ENCODE results near the gene CZIB.

The CZIB gene

GRCh38 chr1:53246261-53247134 is 26.1 kb upstream of the CZIB start:
- ChIA-PET CTCF (no interaction called here), POLR2A (interaction anchor here (1.1 kb wide), 1 partner anchor 8 kb away, joined by 4 read pairs; the partner anchor contains the start of gene MAGOH)
- no peak for DNase-seq (ENCODE audit: extremely low spot score)
- no peak for TF ChIP-seq ARNT (IDR thresholded peaks at IDR 0.05)
- no peak for TF ChIP-seq FOXK2 (IDR thresholded peaks at IDR 0.05)
- TF ChIP-seq HDGF (IDR thresholded peaks at IDR 0.05; ENCODE audit: borderline replicate concordance) = no peak

- TF ChIP-seq FOXK2 (IDR thresholded peaks at IDR 0.05) (no peak), BHLHE40 (IDR thresholded peaks at IDR 0.05; ENCODE audit: borderline replicate concordance) (no peak), SUZ12 (IDR thresholded peaks at IDR 0.05) (no peak), ARNT (IDR thresholded peaks at IDR 0.05) (no peak), FOXA1 (IDR thresholded peaks at IDR 0.05) (no peak), ELF4 (IDR thresholded peaks at IDR 0.05) (no peak), CTBP1 (IDR thresholded peaks at IDR 0.05; ENCODE audit: borderline replicate concordance) (no peak), FOXM1 (IDR thresholded peaks at IDR 0.05; ENCODE audit: borderline replicate concordance) (no peak), PKNOX1 (IDR thresholded peaks at IDR 0.05) (no peak), TARDBP (IDR thresholded peaks at IDR 0.05) (no peak), LEF1 (IDR thresholded peaks at IDR 0.05; ENCODE audit: borderline replicate concordance) (no peak), HDGF (IDR thresholded peaks at IDR 0.05; ENCODE audit: borderline replicate concordance) (no peak), ZNF384 (IDR thresholded peaks at IDR 0.05) (no peak), L3MBTL2 (conservative IDR thresholded peaks at IDR 0.05) (no peak), NFRKB (IDR thresholded peaks at IDR 0.05) (no peak), SP1 (IDR thresholded peaks at IDR 0.05) (no peak)
- ChIA-PET CTCF (no interaction called here), POLR2A (no interaction called here)
- no peak for DNase-seq (ENCODE audit: extremely low spot score)
Measured at GRCh38 chr1:53244141-53244540, 23.7 kb upstream of the CZIB start.

- ChIA-PET CTCF (no interaction called here), POLR2A (no interaction called here)
- TF ChIP-seq CTBP1 (IDR thresholded peaks at IDR 0.05; ENCODE audit: borderline replicate concordance) (no peak), SP1 (IDR thresholded peaks at IDR 0.05) (no peak), HDGF (IDR thresholded peaks at IDR 0.05; ENCODE audit: borderline replicate concordance) (no peak)
- no peak for DNase-seq (ENCODE audit: extremely low spot score)
Measured at GRCh38 chr1:53242381-53242780, 21.9 kb upstream of the CZIB start.

GRCh38 chr1:53241828-53242227 is 21.4 kb upstream of the CZIB start:
- no peak for TF ChIP-seq CTBP1 (IDR thresholded peaks at IDR 0.05; ENCODE audit: borderline replicate concordance)
- CTCF ChIA-PET = no interaction called here
- POLR2A ChIA-PET = no interaction called here
- DNase-seq (ENCODE audit: extremely low spot score) = no peak

- CTCF ChIA-PET = no interaction called here
- peak; percentile 98 for DNase-seq (ENCODE audit: extremely low spot score)
- POLR2A ChIA-PET = interaction anchor here (0.6 to 1.9 kb wide), 10 partner anchors 9 to 48 kb away, joined by 3 to 9 read pairs (median 4); no protein-coding TSS in a partner anchor
- TF ChIP-seq FOXK2 (IDR thresholded peaks at IDR 0.05) = 0 out of 2 replicates have a peak, but pooled peaks have one; percentile 32
- TF ChIP-seq L3MBTL2 (conservative IDR thresholded peaks at IDR 0.05) = peak; percentile 39
- TF ChIP-seq HDGF (IDR thresholded peaks at IDR 0.05; ENCODE audit: borderline replicate concordance) = no peak
- no peak for TF ChIP-seq FOXA1 (IDR thresholded peaks at IDR 0.05)
- peak; percentile 84 for TF ChIP-seq ELF4 (IDR thresholded peaks at IDR 0.05)
- no peak for TF ChIP-seq SP1 (IDR thresholded peaks at IDR 0.05)
- TF ChIP-seq PKNOX1 (IDR thresholded peaks at IDR 0.05) = peak; percentile 16; the same call in 1 of the 2 replicates
- no peak for TF ChIP-seq ZNF384 (IDR thresholded peaks at IDR 0.05)
Measured at GRCh38 chr1:53238197-53239155, 18.0 kb upstream of the CZIB start, which contains the start of gene MAGOH. Gene MAGOH (minus strand): TSS chr1:53238518. CDS start chr1:53238448, 70 bp downstream.

GRCh38 chr1:53237638-53238037 is 17.2 kb upstream of the CZIB start:
- no peak for DNase-seq (ENCODE audit: extremely low spot score)
- ChIA-PET CTCF (no interaction called here), POLR2A (interaction anchor here (0.7 to 1.9 kb wide), 5 partner anchors 9 to 42 kb away, joined by 3 to 9 read pairs (median 5); no protein-coding TSS in a partner anchor)

GRCh38 chr1:53220962-53221286 is 490 bp upstream of the CZIB start:
- DNase-seq (ENCODE audit: extremely low spot score) = no peak
- ChIA-PET CTCF (no interaction called here), POLR2A (interaction anchor here (1.3 to 2.2 kb wide), 7 partner anchors 9 to 35 kb away, joined by 4 to 10 read pairs (median 5); partner anchors contain the start of genes CPT2 and MAGOH)
- TF ChIP-seq ELF4 (IDR thresholded peaks at IDR 0.05) (no peak), SP1 (IDR thresholded peaks at IDR 0.05) (no peak), ARNT (IDR thresholded peaks at IDR 0.05) (no peak), LEF1 (IDR thresholded peaks at IDR 0.05; ENCODE audit: borderline replicate concordance) (no peak)

More at GRCh38 chr1:53237638-53238037, 17.2 kb upstream of the CZIB start:
- TF ChIP-seq L3MBTL2 (conservative IDR thresholded peaks at IDR 0.05) = no peak
- no peak for TF ChIP-seq NFRKB (IDR thresholded peaks at IDR 0.05)
- no peak for TF ChIP-seq HDGF (IDR thresholded peaks at IDR 0.05; ENCODE audit: borderline replicate concordance)
- TF ChIP-seq FOXA1 (IDR thresholded peaks at IDR 0.05) = no peak
- TF ChIP-seq ARNT (IDR thresholded peaks at IDR 0.05) = no peak
- no peak for TF ChIP-seq LEF1 (IDR thresholded peaks at IDR 0.05; ENCODE audit: borderline replicate concordance)
- TF ChIP-seq SUZ12 (IDR thresholded peaks at IDR 0.05) = no peak

Measured in HEK293T (cell line).